ENCODE results near the gene C1QTNF9B. TPM values are rescaled to one million over a fixed set of nuclear protein-coding genes. Genes with fewer than 3 reads are reported as not detected.

Gene C1QTNF9B
- total RNA-seq, 1 donor from 2014 or later: not detected

DNA sequence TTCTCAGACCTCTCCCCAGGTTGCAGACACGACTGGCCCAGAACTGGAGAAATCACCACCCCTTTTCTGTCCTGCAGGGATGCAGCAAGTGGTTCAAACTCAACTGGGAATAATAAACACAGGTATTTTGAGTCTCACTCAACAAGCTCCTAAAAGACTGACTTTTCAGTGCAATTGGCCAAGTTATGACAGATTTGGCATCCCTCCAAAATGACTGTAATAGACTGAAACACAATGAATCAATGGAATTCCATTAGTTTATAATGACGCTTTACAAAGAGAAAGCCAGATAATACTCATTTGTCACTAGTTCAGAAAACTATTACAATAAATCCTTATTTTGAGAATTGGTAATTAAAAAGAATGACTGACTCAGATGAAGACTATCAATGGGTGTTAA lies 46.2 kb downstream of the C1QTNF9B start:
- H3K4me3 ChIP-seq: no peak overlapping the region
- H3K36me3 Mint-ChIP-seq: peaks cover 9% of the 10 kb centered on the region
- peaks cover 8% of the 10 kb centered on the region for H3K4me1 ChIP-seq
- H4K20me1 ChIP-seq (ENCODE audit: low read depth): no peaks in the 10 kb centered on the region
- H3K27ac Mint-ChIP-seq: no peak overlapping the region
- DNase-seq (ENCODE audit: low spot score): no peak
- H3K27ac ChIP-seq: no peak overlapping the region
- peak overlapping the region; percentile 11 for H3K4me2 ChIP-seq
- H3K79me2 ChIP-seq (ENCODE audit: low read depth): no peaks in the 10 kb centered on the region
- H3K27me3 ChIP-seq: no peaks in the 10 kb centered on the region
- H3K9ac ChIP-seq: no peak overlapping the region
- no peaks in the 10 kb centered on the region for H3K36me3 ChIP-seq
- H3F3A ChIP-seq (ENCODE audit: low read depth): peaks cover 10% of the 10 kb centered on the region
- TF ChIP-seq, protein P1, sequence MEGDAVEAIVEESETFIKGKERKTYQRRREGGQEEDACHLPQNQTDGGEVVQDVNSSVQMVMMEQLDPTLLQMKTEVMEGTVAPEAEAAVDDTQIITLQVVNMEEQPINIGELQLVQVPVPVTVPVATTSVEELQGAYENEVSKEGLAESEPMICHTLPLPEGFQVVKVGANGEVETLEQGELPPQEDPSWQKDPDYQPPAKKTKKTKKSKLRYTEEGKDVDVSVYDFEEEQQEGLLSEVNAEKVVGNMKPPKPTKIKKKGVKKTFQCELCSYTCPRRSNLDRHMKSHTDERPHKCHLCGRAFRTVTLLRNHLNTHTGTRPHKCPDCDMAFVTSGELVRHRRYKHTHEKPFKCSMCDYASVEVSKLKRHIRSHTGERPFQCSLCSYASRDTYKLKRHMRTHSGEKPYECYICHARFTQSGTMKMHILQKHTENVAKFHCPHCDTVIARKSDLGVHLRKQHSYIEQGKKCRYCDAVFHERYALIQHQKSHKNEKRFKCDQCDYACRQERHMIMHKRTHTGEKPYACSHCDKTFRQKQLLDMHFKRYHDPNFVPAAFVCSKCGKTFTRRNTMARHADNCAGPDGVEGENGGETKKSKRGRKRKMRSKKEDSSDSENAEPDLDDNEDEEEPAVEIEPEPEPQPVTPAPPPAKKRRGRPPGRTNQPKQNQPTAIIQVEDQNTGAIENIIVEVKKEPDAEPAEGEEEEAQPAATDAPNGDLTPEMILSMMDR (IDR thresholded peaks at IDR 0.05): no peak
- TF ChIP-seq EZH2phosphoT487 (IDR thresholded peaks at IDR 0.05): no peak
- TF ChIP-seq EZH2 (IDR thresholded peaks at IDR 0.05): no peak
- H3K9me3 ChIP-seq (ENCODE audit: low read depth): no peaks in the 10 kb centered on the region
- H3K27me3 Mint-ChIP-seq (ENCODE audit: insufficient read depth, low read depth): no peaks in the 10 kb centered on the region
- no peaks in the 10 kb centered on the region for H3K4me1 Mint-ChIP-seq
- no peak overlapping the region for H3K4me3 Mint-ChIP-seq
- no peak overlapping the region for H2AFZ ChIP-seq (replicated peaks)
- no peaks in the 10 kb centered on the region for H3K9me3 Mint-ChIP-seq

DNA sequence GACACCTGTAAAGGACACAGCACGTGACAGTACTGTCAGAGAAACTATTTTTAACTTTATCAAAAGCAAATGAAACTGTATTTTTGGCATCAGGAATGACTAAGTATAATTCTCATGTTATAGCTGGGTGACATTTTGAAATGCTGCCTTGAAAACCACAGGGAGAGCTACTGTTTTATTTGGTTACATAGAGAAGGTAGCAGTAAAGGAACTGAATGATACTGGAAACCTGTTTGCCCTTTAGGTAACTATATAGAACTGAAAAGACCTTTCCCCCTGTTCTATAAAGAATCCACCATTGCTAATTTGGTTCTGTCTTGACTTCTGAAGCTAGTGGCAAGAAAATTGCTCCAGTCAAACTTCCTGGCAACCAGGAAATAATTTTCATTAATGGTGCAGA lies 47.2 kb downstream of the C1QTNF9B start:
- Histone ChIP-seq H3K4me3 (no peak overlapping the region), H3K36me3 (no peaks in the 10 kb centered on the region), H3K4me1 (peaks cover 8% of the 10 kb centered on the region), H3K79me2 (ENCODE audit: low read depth) (no peaks in the 10 kb centered on the region), H2AFZ (replicated peaks) (no peak overlapping the region), H3K27ac (no peak overlapping the region), H3K9me3 (ENCODE audit: low read depth) (no peaks in the 10 kb centered on the region), H3K9ac (no peak overlapping the region), H3K27me3 (no peaks in the 10 kb centered on the region), H3F3A (ENCODE audit: low read depth) (peaks cover 6% of the 10 kb centered on the region), H3K4me2 (no peak overlapping the region), H4K20me1 (ENCODE audit: low read depth) (no peaks in the 10 kb centered on the region)
- Mint-ChIP-seq H3K27ac (no peak overlapping the region), H3K9me3 (no peaks in the 10 kb centered on the region), H3K36me3 (peaks cover 3% of the 10 kb centered on the region), H3K4me3 (no peak overlapping the region), H3K4me1 (peaks cover 2% of the 10 kb centered on the region), H3K27me3 (ENCODE audit: insufficient read depth, low read depth) (no peaks in the 10 kb centered on the region)
- TF ChIP-seq EZH2phosphoT487 (IDR thresholded peaks at IDR 0.05) (no peak), EZH2 (IDR thresholded peaks at IDR 0.05) (no peak)
- TF ChIP-seq, protein P1 (IDR thresholded peaks at IDR 0.05): no peak
- DNase-seq (ENCODE audit: low spot score): no peak

DNA sequence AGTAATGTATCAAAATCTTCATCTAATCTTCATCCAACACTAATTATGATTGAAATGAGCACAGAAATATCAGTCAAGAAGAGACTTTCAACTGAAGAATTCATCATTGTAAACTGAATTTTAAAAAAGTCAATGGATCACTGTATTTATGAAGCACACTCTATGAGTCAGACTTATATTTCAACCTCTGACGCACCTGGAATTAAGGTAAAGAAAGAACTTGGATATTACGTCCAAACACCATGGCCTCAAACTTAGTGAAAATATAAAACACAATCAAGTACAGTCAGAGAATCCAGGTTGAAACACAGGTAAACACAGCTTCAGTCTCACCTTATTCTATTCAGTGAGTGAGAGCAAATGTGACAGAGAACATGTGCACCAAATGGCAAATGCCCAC lies 47.6 kb downstream of the C1QTNF9B start:
- H3K27ac ChIP-seq: no peak overlapping the region
- no peak overlapping the region for H3K4me2 ChIP-seq
- Mint-ChIP-seq H3K27me3 (ENCODE audit: insufficient read depth, low read depth) (no peaks in the 10 kb centered on the region), H3K9me3 (no peaks in the 10 kb centered on the region), H3K4me3 (no peak overlapping the region), H3K27ac (no peak overlapping the region), H3K4me1 (peaks cover 2% of the 10 kb centered on the region), H3K36me3 (peaks cover 3% of the 10 kb centered on the region)
- no peaks in the 10 kb centered on the region for H3K27me3 ChIP-seq
- no peaks in the 10 kb centered on the region for H3K36me3 ChIP-seq
- H2AFZ ChIP-seq (replicated peaks): no peak overlapping the region
- H3K9ac ChIP-seq: no peak overlapping the region
- TF ChIP-seq EZH2phosphoT487 (IDR thresholded peaks at IDR 0.05) (no peak), EZH2 (IDR thresholded peaks at IDR 0.05) (no peak)
- TF ChIP-seq, protein P1 (IDR thresholded peaks at IDR 0.05): no peak
- no peak overlapping the region for H3K4me3 ChIP-seq
- no peaks in the 10 kb centered on the region for H4K20me1 ChIP-seq (ENCODE audit: low read depth)
- peaks cover 6% of the 10 kb centered on the region for H3F3A ChIP-seq (ENCODE audit: low read depth)
- no peaks in the 10 kb centered on the region for H3K9me3 ChIP-seq (ENCODE audit: low read depth)
- no peaks in the 10 kb centered on the region for H3K79me2 ChIP-seq (ENCODE audit: low read depth)
- DNase-seq (ENCODE audit: low spot score): no peak
- H3K4me1 ChIP-seq: peaks cover 8% of the 10 kb centered on the region
